Activated CD8-positive, alpha-beta memory T cell treated with anti-CD3 and anti-CD28 coated beads, Interleukin-2, amount 50 U/mL, for 24 hours (primary cell): ENCODE results near the gene PTPRN2.
"Not testable (repeated sequence)": the region's sequence is repeated elsewhere in the genome, so short reads cannot be mapped to it uniquely, and the experiment has no call there.

ENCODE experiments used
- DNase-seq: peaks from one replicate; pipeline ENCODE4 v3.0.0-alpha.2; 2020; ENCODE audit errors: extremely low read depth

PTPRN2 gene

DNA sequence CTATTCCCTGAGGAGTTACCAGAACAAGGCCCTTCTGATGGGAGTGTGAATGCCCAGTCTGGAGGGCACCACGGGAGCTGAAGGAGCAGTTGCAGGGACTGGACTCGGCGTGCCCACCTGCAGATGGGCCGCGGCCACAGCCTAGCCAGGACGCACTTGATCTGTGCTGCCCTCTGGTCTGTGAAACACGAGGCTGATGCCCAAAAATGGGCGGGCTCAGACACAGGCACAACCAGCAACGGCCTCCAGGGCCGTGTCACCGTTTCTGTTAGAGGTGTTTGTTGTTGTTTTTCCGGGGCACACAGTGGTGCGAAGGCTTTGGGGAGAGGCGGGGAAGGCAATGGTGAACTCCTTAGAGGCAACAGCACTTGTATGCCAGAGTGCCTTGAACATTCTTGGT lies 1015.0 kb downstream of the PTPRN2 start:
- no peak for DNase-seq

DNA sequence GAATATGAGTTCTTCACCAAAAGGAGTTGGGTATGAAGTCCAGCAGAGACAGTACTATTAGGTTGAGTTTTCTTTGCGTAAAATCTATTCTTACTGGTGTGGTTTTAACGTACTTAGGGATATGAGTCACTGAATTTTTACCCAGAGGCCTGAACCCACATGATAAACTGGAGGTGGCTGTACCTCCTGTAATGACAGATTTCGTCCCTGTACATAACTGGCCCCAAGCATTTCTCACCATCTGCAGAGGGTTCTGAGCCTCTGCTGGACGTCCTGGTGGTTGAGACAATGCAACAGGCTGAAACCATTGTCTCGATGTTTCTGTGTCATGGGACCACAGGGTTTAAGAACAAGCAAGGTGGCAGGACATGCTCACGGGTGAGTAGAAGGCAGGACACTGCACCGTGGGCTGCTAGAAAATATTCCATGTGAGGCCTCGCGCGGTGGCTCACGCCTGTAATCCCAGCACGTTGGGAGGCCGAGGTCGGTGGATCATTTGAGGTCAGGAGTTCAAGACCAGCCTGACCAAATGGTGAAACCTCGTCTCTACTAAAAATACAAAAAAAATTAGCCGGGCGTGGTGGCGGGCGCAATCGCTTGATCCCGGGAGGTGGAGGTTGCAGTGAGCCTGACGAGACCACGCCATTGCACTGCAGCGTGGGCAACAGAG lies 1017.0 kb downstream of the PTPRN2 start:
- DNase-seq = no peak

DNA sequence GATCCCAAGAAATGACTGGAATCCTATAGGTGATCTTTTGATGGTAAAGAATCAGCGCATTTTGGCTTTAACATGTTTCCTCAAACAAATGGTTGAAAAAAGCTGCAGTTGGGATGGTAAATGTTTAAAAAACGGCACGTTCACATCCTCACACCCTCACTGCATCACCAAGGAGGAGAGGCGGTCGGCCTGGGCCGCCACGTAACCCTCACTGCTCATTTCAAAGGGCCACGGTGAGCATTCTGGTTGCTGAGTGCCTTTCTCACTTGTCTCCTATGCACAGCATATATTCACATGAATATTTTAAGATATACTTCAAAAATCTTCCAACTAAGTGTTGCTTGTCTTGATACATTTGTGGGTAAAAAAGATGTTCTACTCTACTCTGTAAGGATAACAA lies 1017.7 kb downstream of the PTPRN2 start:
- DNase-seq = no peak

DNA sequence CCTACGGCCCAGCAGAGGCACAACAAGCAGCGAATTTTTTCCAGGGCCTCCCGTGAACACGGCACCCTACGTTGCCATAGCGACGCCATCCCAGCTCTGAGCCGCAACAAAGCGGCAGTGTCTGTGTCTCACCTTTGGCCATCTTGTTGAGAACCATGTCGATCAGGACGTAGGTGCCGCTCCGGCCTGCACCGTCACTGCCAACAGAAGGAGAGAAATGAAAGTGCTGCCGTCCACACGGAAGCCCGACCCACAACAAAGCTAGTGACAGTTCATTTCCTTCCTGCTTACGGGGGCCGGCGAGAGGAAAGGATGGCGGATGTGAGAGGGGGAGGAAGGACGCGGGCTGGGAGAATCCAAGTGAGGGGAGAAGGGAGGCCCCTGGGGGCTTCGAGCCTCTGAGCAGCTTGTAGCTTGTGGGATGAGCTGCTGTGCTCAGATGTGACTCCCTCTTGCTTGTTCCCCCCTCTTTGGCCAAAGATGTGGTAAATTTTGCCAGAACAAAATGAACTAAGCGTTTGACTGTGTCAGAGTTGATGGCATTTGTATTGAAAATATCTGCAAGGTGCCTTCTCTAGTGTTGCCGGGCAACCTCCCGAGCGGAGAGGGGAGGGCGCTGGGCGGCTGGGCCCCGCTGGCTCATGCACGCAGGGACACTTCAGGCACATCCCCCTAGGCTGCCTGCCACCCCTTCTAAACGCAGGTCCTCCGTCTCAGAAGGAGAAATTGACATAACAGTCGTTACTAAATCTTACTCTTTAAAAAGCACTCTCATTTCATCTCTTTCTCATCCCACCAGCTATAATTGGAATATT lies 1018.6 kb downstream of the PTPRN2 start:
- DNase-seq = no peak

DNA sequence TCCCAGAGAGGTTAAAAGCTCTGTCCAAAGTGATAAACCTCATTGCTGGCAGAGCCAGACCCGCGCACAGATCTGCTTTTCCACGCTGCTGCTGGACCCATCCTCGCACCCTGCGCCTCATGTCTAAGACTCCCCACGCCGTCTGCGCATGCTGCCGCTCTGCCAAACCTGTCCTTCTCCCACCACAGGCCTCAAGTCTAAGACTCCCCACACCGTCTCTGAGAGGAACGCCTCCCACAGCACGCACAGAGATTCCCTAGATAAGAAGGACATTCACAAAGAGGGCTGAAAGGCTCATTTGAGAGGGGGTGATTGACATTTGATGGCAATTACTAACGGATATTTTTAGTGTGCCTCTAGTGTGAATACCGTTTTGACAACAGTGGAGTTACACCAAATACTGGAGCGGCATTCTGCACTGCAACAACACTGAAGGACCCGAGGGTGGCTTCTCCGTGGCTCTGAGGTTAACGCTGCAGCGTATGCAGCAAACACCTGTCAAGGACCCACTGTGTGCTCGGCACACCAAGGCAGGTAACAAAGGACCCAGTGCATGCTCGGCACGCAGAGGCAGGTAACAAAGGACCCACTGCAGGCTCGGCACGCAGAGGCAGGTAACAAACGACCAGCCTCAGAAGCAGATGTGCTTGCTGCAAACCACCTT lies 1019.4 kb downstream of the PTPRN2 start:
- DNase-seq = no peak

DNA sequence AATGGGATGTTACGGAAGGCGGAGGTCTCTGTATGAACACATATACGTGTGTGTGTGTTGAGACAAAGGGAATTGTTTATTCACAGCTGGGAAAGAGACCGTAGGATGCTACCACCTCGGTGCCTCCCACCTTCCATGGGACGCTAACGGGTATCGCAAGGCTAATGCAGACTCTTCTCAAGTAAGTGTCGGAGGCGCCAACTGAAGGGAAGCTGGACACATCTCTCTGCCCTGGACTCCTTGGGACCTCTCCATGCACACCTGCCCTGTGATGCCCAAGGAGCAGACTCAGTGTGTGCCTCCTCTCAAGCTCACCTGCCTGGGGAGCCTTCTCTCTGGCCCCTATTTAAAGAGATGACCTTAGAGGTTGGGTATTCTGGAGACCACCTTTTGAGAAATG lies 1020.0 kb downstream of the PTPRN2 start:
- DNase-seq = no peak

DNA sequence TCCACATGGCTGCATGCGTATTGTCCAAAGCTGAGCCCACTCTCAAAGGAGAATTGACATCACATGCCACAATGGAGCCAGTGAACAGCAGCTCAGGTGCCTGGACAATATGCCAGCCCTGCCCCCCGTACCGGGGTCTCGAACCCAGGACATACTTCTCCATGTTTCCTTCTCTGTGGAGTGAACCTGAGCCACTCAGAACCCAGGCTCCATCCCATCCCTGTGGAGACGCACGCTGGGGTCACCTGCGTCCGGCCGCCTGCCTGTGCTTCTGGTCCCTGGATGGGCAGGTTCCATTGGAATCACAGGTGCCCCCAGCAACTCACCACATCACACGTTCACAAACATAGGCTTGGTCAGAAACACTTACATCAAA lies 1021.0 kb downstream of the PTPRN2 start:
- no peak for DNase-seq

DNA sequence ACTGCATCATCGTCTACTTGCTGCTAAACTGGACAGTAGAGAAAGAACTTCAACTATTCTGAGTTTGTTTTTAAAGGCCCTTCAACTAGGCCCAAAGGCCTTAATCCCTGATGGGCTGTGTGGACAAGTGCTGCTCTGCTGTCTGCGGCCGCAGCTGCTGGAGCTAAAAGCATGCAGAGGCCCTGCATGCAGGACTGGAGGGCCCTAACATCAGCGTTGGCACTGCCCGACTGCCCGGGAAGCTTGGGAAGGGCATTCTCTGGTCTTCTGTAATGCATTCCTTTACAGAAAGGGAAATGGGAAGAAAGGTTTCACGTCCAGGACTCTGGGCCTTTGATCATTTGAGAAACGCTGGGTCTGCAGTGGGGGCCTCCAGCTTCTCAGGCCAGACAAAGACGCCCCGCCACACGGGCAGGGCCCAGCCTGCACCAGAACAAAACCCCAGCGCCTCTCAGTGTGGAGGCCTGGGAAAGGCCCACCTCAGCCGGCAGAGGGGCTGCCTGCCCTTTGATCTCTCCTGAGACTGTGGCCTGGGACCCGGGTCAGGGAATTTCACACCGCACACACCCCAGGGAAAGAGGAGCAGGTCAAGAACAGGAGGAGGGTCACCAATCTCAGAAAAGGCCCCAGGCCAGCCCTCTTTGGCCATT lies 1021.5 kb downstream of the PTPRN2 start:
- no peak for DNase-seq

DNA sequence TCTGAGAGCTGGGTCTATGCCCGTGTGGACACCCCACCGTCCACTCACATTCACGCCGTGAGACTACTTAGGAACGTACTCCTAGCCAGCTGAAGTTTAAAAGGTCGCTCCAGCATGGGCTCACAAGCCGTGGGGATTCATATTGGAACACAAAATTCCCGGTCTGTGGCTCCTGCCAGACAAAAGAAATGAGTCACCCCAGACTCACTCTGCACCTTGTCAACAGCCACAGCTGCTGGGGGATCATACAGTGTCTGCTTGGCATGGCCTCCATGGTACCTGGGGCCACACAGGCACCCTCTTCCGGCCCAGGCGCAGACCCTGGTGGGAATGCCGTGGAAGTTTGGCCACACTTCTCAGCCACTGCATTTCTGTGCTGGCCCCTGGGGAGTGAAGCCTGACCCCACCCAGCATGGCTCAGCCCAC lies 1022.4 kb downstream of the PTPRN2 start:
- DNase-seq = no peak

DNA sequence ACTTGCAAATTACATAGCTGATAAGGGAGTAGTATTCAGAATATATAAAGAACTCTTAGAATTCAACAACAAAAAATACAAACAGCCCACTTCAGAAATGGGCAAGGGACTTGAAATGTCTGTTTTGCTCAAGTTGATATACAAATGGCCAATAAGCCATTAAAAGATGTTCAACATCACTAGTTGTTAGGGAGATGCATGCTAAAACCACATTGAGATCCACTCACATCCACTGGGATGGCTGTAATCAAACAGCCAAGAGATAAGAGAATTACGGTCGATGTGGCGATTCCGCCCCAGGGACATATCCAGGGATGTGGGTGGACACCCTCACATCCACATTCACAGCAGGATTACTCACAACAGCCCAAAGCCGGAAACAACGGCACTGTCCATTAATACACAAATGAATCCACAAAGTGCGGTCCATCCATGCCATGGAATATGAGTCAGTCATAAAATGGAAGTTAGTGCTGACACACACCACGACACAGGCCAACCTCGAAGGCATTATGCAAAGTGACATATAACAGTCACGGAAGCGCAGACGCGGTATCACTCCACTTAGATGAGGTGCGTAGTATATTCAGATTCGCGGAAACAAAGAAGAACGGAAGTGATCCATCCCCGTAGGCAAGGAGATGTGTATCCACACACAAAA lies 1023.0 kb downstream of the PTPRN2 start:
- no peak for DNase-seq

DNA sequence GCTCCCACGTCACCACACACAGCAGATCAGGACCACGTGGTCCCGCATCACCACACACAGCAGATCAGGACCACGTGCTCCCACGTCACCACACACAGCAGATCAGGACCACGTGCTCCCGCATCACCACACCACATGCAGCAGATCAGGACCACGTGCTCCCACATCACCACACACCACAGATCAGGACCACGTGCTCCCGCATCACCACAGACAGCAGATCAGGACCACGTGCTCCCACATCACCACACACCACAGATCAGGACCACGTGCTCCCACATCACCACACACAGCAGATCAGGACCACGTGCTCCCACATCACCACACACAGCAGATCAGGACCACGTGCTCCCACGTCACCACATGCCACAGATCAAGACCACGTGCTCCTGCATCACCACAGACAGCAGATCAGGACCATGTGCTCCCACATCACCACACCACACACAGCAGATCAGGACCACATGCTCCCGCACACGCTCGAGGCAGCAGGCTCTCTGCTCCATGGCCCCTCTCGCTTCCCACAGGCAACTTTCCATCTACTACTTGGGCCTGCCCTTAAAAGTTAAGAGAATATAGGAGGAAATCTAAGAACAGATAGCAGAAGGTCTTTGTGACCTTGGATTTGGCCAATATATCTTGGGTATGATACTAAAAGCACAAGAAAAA lies 1024.0 kb downstream of the PTPRN2 start:
- DNase-seq = not testable (repeated sequence)

DNA sequence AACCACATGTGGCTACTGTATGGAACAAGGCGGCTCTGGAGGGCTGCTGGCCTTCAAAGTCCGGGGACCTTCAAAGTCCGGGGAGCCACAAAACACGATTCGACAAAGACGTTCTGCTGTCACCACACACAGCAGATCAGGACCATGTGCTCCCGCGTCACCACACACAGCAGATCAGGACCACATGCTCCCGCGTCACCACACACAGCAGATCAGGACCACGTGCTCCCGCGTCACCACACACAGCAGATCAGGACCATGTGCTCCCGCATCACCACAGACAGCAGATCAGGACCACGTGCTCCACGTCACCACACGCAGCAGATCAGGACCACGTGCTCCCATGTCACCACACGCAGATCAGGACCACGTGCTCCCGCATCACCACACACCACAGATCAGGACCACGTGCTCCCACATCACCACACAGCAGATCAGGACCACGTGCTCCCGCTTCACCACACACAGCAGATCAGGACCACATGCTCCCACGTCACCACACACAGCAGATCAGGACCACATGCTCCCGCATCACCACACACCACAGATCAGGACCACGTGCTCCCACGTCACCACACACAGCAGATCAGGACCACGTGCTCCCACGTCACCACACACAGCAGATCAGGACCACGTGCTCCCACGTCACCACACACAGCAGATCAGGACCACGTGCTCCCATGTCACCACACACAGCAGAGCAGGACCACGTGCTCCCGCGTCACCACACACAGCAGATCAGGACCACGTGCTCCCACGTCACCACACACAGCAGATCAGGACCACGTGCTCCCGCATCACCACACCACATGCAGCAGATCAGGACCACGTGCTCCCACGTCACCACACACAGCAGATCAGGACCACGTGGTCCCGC lies 1024.9 kb downstream of the PTPRN2 start:
- DNase-seq = not testable (repeated sequence)

DNA sequence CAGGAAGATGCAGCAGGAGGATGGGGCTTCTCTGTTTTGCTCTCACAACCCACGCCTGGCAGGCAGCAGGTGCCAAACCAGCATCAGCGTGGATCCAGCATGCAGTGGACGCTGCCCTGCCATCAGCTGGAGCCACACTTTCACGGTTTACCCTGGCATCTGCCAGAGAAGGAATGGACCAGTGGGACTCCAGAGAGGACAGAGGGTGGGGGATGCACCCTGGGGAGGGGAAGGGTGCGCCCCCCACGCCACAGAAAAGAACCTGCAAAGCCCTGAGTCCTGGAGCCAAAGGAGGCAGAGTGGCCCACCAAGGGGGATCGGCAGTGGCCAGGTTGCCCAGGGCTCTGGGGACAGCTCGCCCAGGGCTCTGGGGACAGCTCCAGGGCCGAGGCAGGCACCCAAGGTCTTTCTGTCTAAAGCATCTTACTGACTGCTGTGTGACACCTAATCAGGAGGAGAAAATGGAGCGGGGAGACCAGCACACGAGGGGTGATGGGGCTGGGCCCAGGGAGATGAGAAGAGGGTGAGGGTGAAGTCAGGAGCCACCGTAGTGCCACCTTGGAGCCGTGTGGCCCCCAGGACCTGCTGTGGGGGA lies 1025.7 kb downstream of the PTPRN2 start:
- DNase-seq = no peak

DNA sequence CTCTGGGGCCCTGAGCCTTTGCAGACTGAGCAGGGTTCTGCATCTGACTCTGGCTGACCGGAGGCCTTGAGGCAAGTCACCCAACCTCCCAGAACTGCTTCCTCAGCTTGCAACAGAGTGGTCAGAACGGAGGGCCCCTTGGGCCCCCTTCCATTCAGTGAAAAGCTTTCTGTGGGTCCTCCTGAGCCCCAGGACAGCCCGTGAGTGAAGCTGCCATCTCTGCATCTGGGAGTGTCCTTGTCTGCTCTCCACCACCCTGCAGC lies 1026.2 kb downstream of the PTPRN2 start:
- no peak for DNase-seq

DNA sequence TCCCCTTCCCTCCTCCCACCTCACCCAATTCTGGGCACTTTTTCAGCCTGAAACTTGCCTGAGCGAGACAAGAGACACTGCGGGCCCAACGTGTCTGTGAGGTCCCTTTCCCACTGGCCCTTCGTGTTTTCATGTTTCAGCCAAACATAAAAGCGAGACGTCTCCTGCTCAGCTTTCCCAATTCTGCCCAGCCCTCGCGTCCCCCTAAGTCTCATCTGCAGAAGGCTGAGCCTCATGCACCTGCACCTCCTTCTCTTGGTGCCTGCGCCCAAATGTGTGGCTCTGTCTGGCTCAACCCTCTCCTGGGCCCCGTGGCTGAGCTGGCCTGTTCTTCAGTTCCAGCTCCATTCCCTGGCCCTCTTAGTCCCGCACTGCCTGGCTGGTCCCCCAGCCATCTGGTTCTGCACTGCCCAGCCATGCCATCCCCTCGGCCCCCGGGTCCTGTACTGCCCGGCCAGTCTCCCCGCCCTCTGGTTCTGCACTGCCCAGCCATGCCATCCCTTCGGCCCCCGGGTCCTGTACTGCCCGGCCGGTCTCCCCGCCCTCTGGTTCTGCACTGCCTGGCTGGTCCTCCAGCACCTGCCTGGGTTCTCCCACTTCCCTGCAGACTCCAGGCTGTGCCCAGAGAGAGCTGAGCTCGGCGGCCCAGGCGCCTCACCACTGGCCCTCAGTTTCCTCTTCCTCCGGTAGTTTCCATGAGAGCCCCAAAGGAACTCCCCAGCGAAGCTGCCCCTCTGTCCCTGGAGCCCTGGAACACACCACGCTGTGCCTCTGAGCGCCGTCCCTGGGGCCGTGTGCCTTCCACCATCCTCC lies 1026.7 kb downstream of the PTPRN2 start:
- no peak for DNase-seq

DNA sequence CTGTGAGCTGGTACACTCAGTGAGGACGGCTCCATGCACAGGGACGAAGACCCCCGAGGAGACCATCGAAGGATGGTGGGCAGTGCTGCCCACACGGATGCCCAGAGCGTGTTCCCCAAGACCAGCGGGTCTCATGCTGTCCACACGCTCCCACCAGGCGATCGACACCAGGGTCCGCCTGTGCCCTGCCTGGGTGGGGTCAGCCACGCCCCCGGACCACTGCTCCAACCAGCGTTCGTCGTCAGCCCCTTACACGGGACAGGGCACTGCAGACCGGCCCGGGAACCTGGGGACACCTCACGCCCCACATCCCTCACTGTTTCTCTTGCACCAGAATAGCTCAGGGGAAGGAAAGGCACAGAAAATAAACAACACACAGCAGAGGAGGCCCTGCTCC lies 1027.4 kb downstream of the PTPRN2 start:
- no peak for DNase-seq

DNA sequence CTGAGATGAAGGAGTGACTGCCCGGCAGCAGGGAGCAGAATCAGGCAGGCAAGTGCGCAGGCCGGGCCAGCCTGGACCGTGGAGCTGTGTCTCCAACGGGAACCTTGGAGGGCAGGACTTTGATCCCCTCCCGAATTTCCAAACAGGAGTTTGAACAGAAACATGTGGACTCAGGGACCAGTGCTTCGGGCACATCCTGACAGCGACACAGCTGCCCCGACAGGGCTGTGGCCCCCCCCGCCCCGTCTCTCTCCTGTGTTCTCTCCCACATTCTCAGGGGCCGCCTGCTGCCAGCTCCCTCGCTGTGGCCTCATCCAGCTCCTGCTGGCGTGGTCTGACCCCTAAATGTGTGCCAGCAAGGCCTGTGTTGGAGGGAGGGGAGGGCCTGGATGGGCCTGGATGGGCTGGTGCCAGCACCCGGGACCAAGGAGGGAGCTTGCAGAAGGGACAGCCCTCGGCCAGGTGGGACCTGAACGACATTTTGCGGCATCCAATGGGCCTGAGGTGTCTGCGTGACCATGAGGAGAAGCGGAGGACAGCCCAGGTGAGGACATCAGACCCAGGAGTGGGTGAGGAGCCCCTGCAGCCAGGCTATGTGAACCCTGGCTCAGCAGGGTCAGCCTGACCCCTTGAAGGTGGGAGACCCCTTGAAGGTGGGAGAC lies 1027.9 kb downstream of the PTPRN2 start:
- DNase-seq = no peak

DNA sequence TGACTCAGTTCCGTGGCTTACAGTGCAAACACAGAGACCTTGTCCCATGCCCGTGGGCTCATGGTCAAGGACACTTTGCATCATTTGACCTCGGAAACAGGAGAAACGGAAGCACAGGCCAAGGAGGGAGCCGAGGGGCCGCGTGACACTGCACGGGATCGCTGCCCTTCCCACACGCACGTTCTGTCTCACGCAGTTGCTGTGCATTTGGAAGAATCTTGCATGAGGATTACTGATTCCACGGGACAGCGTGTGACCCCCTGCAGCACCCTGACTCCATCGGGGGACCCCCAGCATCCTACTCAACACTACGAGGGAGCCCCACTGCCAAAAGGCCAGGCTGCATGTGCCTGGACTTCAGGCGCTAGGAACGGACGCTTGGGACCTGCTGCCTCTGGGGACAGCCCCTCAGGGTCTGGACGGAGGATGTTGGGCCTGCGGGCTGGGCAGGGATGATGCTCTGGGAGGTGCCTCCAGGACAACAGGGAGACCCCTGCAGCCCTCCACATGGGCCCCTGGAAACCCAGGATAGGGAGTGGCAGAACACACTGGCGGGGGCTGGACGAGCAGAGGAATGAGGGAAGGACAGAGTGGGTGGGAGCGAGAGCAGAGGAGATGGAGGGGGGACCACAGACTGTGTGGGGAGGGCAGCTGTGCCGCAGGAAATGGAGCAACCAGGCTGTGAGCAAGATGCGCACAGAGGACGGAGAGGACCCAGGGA lies 1028.6 kb downstream of the PTPRN2 start:
- no peak for DNase-seq
